Kidney capillary endothelial cell (primary cell): ENCODE results near the gene FANCI.

ENCODE experiments used
- DNase-seq: peaks from one replicate; pipeline ENCODE4 v3.0.0-alpha.2; 2018; ENCODE audit warnings: low spot score

The FANCI gene

DNA sequence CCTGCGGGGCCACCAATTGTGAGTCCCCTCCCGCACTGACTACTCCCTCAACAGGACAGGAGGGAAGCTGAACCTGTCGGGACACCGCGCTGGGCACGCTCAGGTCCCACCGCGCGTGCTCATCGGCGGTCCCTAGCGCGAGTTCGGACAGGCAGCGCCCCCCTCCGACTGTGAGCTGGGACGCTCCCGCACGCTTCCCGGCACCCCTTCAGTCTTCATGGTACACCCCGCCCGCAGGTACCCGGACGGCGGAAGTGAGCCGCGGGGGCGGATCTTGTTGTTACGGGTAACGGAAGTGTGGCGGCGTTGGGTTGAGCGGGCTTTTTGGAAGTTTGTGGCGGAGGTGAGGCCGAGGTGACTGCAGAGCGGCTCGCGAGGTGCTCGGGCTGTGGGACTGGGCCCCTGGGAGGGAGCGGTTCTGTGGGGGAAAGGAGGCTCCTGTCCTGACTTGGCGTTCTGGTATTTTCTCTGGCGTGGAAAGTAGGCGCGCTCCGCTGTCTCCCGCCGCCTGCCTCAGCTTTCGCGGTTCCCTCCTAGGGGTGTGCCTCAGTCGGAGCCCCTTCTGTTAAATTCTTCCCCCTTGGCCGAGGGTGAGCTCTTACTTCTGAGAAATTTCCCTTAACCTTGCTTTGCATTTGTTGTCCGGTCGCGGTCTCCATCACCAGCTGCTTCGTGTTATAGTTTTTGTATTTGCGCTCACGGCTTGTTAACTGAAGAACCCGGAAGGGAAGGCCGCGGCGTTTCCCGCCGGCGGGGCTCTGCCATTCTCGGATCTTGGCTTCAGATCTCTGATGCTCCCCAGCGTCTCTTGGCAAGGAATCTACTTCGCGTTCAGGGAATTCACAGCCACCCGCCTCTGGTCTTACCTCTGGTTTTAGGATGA is at the start of gene FANCI:
Gene FANCI, plus strand, starts transcription at position 289 of the 883 bp plus-strand sequence. CDS start 3,669 bp downstream, outside the sequence.
- peak; percentile 90 for DNase-seq

DNA sequence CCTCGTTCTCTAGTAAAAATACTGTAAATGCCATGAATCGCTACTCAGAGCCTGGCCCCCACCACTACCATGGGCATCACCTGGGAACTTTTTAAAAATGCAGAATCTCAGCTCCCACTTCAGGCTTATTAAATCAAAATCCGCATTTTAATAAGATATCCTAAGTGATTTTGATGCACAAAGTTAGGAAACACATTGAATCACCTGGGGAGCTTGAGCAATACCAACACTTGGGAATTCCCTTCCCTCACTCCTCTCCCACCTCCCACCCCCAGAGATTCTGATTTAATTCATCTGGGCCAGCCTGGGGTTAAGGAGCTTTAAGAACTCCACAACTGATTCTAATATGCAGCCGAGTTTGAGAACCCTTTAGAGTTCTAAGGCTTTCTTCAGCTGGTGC is 49.2 kb upstream of the FANCI start:
- no peak for DNase-seq

DNA sequence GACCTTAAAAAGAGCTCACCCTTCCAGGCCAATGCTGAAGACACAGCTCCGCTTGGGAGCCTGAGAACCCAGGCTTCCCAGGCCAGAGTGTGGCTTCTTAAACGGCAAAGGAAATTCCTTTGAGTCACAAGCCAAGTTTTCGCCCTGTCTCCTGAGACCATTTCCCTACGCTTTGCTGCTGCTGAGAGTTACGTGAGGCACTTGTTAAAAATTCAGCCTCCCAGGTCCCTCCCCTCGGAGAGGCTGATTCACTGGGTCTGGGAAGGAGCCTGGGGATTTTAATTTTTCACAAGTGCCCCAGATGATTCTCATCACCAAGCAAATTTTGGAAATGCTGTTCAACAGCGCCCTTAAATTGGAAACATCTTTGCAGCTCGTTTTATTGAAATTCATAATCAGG is 47.9 kb upstream of the FANCI start:
- DNase-seq = no peak

DNA sequence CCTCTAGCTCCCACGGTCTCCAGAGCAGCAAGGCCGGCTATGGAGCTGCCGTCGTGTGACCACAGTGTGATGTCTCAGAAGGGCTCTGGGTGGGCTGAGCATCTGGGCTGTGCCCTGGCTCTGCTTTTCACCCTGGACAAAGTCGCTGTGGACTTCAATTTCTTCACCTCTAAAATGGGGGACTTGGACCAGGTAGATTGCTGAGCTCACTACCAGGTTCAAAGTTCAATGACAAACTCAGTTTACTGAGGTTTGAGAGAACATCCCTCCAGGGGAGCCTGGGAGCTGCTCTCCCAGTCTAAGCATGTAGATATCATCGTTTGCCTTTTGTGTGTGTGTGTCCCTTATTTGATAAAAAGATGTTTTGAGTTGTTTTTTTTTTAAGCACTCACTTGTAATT is 47.5 kb upstream of the FANCI start:
- no peak for DNase-seq

DNA sequence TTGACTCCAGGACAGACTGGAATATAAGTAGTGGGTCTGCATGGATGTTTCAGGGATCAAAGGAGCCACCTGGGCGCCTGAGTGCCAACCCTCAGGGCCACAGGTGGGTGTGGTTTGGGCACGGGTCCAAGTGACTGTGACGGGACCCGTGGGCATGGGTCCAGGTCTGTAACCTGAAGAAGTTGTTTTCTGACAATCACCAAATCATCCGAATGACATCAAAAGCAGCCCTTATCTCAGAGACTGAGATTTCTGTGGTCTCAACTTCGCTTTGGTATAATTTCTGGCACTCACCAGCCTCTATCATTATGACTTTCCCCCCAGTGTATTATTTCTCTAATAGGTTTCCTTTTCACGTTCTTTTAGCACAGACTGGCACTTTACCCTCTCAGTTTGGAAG is 46.8 kb upstream of the FANCI start:
- DNase-seq = no peak

GRCh38 chr15:89197503-89197971 is 46.2 kb upstream of the FANCI start:
- no peak for DNase-seq

DNA sequence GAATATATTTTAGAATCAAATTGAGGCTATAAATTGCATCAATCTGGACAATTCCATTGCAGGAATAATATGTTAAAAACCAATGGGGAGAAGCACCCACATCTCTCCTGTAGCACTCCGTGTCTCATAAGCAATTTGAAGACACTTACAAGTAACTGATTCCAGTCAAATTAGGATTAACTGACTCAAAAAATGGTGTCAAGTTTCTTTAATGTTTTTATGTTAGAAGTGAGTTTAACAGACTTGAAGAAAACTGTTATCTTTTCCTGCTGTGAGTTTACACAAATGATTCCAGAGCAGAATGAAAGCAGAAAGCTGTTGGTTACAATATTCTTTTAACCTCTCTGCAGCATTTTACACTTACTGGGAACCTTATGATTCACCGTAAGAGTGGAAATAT is 45.6 kb upstream of the FANCI start:
- no peak for DNase-seq

DNA sequence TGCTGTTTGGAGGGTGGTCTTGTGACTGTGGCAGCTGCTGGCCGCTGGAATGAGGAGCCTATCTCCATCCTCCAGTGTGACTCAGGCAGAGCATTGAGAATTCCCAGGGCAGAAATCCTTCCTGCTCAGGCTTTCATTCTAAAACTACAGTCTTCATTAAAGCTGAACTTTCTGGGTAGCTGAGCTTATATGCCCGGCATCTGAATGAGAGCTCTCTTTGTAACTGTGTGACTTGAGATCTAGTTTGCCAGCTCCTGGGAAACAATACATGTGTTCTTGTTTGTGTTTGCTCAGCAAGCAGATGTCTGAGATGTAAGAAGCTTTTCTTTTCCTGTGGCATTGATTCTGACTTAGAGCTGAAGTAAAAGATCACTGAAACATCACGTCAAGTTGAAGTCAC is 44.8 kb upstream of the FANCI start:
- no peak for DNase-seq

GRCh38 chr15:89199746-89200145 is 44.0 kb upstream of the FANCI start:
- no peak for DNase-seq

- no peak for DNase-seq
Observed at GRCh38 chr15:89200182-89200581, 43.6 kb upstream of the FANCI start.

GRCh38 chr15:89201465-89202005 is 42.2 kb upstream of the FANCI start:
- no peak for DNase-seq

DNA sequence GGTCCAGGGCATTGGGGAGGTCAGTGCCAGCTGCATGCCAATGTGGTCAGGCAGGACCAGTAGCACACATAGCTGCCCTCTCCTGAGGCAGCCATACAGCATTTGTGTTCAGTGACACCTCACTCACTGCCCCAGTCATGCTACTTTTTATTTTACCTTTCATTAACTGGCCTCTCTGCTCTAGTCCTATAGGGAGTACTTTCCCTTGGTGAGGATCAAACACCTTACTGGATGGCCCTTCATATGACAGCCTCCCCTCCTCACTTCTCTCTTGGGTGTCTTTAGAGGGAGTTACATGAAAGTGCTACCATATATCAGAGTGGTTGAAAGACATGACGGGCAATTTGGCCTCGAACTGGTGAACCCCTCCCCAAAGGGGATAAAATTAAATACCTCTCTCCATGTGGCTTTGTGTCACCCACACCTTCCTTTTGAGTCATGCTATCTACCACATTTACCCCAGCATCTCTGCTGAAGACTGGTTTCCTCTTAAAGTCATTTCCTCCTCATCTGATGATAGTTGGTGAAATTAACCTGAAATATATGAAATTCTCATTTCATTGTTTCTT is 40.0 kb upstream of the FANCI start:
- no peak for DNase-seq

- no peak for DNase-seq
Observed at GRCh38 chr15:89205991-89206585, 37.7 kb upstream of the FANCI start.

GRCh38 chr15:89206908-89207331 is 36.9 kb upstream of the FANCI start:
- DNase-seq = peak; percentile 67

- DNase-seq = no peak
Observed at GRCh38 chr15:89208256-89208655, 35.5 kb upstream of the FANCI start.

GRCh38 chr15:89209057-89209456 is 34.7 kb upstream of the FANCI start:
- no peak for DNase-seq

GRCh38 chr15:89211678-89212170 is 32.1 kb upstream of the FANCI start:
- no peak for DNase-seq

DNA sequence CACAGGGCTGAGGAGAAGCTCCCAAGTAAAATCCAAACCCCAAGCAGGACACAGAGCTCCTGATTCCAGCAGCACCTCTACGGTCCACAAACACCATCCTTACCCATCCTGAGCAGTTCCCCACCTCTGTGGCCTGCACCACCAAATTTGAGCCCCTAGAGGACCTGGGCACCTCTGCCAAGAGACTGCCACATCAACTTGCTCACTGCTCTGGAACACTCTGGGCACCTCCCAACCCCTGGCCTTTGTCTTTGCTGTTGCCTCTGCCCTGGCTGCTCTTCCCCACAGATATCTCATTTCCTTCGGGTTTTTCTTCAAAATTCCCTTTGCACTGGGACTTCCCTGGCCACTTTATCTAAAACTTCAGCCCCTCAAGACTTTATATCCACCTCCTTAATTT is 28.2 kb upstream of the FANCI start:
- DNase-seq = no peak

DNA sequence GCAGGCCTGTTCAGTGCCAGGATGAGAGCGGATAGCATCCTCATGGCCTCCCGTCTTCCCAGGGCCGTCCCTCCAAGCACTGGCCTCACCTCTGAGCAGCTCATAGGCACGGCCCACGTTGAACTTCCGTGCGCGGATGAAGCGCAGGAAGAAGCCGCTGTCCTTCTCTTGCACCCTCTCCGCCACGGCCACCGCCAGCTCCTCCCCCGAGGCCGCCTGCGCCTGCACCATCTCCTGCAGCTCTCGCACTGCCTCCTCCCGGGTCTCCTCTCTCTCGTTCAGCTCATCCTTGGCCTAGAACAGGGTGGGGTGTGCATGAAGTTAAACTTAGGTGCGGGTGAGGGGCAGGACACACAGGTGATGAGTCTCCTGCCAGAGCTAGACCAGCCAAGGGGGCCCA is 26.7 kb upstream of the FANCI start:
- no peak for DNase-seq

DNA sequence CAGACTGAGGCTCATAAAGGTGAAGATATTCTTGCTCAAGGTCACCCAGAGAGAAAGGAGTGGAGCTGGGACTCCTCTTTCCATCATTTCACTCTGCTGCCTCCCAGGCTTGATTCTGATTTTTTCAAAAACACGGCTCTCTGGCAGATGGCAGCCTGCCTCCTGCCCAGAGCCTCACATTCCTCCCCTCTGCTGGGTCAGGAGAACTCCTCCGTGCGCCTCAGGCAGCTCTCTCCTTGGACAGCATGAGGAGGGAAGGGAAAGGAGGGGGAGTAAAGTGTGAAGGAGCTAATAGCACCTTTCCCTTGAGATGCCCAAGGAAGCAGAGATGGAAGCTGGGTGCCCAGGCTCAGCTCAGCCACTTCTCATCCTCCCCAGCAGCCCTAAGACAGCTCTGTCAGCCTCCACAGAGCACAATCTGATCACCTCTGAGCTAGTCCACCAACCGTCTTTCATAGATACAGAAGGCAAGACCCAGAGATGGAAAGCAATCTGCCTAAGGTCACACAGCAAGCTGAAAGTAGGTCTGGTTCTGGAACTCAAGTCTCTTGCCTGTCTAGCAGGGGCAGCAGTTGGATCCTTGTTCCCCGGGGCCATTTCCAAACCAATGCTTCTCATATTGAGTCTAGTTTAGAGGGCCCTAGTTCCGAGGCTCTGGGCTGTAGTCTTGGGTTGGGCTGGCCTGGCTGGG is 25.9 kb upstream of the FANCI start:
- DNase-seq = no peak

GRCh38 chr15:89218531-89218930 is 25.2 kb upstream of the FANCI start:
- no peak for DNase-seq

DNA sequence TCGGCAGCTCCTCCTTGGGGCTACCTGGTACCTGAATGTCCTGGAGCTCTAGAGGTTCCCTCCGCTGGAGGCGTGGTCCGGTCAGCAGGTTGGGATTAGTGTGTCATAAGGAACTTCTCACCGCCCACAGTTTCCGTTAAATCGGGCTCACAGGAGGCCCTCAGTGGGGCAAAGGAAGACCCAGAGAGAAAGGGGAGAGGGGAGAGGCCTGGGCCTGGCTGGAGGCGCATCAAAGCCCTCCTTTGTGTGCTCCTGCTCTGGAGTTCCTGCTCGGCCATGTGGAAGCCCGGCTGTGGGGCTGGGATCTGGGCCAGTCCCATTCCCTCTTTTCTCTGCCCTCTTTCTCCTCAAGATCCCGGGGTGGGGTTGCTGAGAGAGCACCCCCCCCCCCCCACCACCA is 22.2 kb upstream of the FANCI start, which contains the start of gene RLBP1:
Gene RLBP1, minus strand, starts transcription at position 37 of the 400 bp plus-strand sequence. CDS start 2,604 bp downstream, outside the sequence.
- DNase-seq = no peak
